Hepatocyte (in vitro differentiated cells): Measurements from ENCODE around the gene SGCD. TPM values are rescaled to one million over a fixed set of nuclear protein-coding genes. Genes with fewer than 3 reads are reported as not detected.

Experiments used
- DNase-seq: peaks from one replicate; pipeline ENCODE4 v3.0.0-alpha.2; 2016; ENCODE audit warnings: low spot score
- H2AFZ ChIP-seq: fragments of 200-600 bp; sonication (generic); 2 replicates; pipeline ENCODE4 v1.6.0; 2016; ENCODE audit warnings: antibody characterized with exemption, mild to moderate bottlenecking
- H3K27ac ChIP-seq: fragments of 200-600 bp; sonication (generic); 2 replicates; pipeline ENCODE4 v1.5.1; 2016; ENCODE audit warnings: mild to moderate bottlenecking
- H3K27me3 ChIP-seq: fragments of 200-600 bp; sonication (generic); 2 replicates; pipeline ENCODE4 v1.6.1; 2016
- H3K36me3 ChIP-seq: fragments of 200-600 bp; sonication (generic); replicated peaks from 2 replicates; pipeline ENCODE4 v1.5.1; 2016; ENCODE audit warnings: low read depth; ENCODE audit not compliant: insufficient read depth
- H3K4me1 ChIP-seq: fragments of 200-600 bp; sonication (generic); 2 replicates; pipeline ENCODE4 v1.5.1; 2016; ENCODE audit warnings: mild to moderate bottlenecking, moderate library complexity; ENCODE audit not compliant: insufficient read depth
- H3K4me2 ChIP-seq: fragments of 200-600 bp; sonication (generic); 2 replicates; pipeline ENCODE4 v1.6.0; 2016
- H3K4me3 ChIP-seq: fragments of 200-600 bp; sonication (generic); 2 replicates; pipeline ENCODE4 v1.5.1; 2016; ENCODE audit warnings: mild to moderate bottlenecking
- H3K79me2 ChIP-seq: fragments of 200-600 bp; sonication (generic); 2 replicates; pipeline ENCODE4 v1.6.0; 2017; ENCODE audit warnings: mild to moderate bottlenecking
- H3K9me2 ChIP-seq: fragments of 200-600 bp; sonication (generic); replicated peaks from 2 replicates; pipeline ENCODE4 v1.6.0; 2017; ENCODE audit warnings: mild to moderate bottlenecking; ENCODE audit not compliant: insufficient read depth
- H3K9me3 ChIP-seq: fragments of 200-600 bp; sonication (generic); 2 replicates; pipeline ENCODE4 v1.5.1; 2016; ENCODE audit warnings: low read depth, mild to moderate bottlenecking
- H4K20me1 ChIP-seq: fragments of 200-600 bp; sonication (generic); 2 replicates; pipeline ENCODE4 v1.6.0; 2016; ENCODE audit warnings: mild to moderate bottlenecking; ENCODE audit not compliant: insufficient read depth, poor library complexity, severe bottlenecking
- CTCF ChIP-seq: fragments of 200-600 bp; sonication (generic); IDR thresholded peaks from 2 replicates; pipeline ENCODE4 v1.5.1; 2016; ENCODE audit warnings: antibody characterized with exemption, mild to moderate bottlenecking; ENCODE audit not compliant: poor library complexity
- EZH2 ChIP-seq: fragments of 200-600 bp; sonication (generic); IDR thresholded peaks from 2 replicates; pipeline ENCODE4 v1.6.1; 2016; ENCODE audit warnings: antibody characterized with exemption, mild to moderate bottlenecking, borderline replicate concordance
- EZH2phosphoT487 ChIP-seq: fragments of 200-600 bp; sonication (generic); IDR thresholded peaks from one replicate; pipeline ENCODE4 v1.6.1; 2018; ENCODE audit warnings: antibody characterized with exemption, mild to moderate bottlenecking, low read depth, moderate library complexity; ENCODE audit not compliant: unreplicated experiment, severe bottlenecking
- WGBS: methylation state at CpG from one replicate; pipeline ENCODE4 v1.1.6; 2016; ENCODE audit warnings: low lambda C conversion rate; ENCODE audit errors: missing lambda C conversion rate; 5-methylcytosine and 5-hydroxymethylcytosine counted together
- polyA plus RNA-seq: library from polyadenylated mRNA; unstranded; fragments of >200 nt; fragmentation: Nextera tagmentation; extraction: Ambion mirVana; gene quantifications from 2 replicates; pipeline ENCODE4 v1.2.1, GENCODE V29; 2016
- total RNA-seq: library from RNA; depleted of rRNA; stranded (reverse); fragments of >200 nt; gene quantifications from 2 replicates; pipeline ENCODE4 v1.2.3, GENCODE V29; 2014

SGCD gene
- total and polyA plus RNA-seq, 2 experiments from 2014 or later = 3.8 to 8.8 TPM

- H3K9me3 ChIP-seq = no peaks in the 10 kb centered on the region
- peaks cover 3% of the 10 kb centered on the region for H3K27me3 ChIP-seq
- no peaks in the 10 kb centered on the region for H3K4me1 ChIP-seq
- H3K9me2 ChIP-seq = no peaks in the 10 kb centered on the region
- H2AFZ ChIP-seq = no peak overlapping the region
- H4K20me1 ChIP-seq = no peaks in the 10 kb centered on the region
- no peak overlapping the region for H3K4me2 ChIP-seq
- TF ChIP-seq EZH2 (no peak), EZH2phosphoT487 (no peak), CTCF (no peak)
- 51% methylated on average over 5 of the region's 5 CpGs for WGBS
- H3K4me3 ChIP-seq = no peak overlapping the region
- no peaks in the 10 kb centered on the region for H3K36me3 ChIP-seq
- no peak overlapping the region for H3K27ac ChIP-seq
- H3K79me2 ChIP-seq = no peaks in the 10 kb centered on the region
- DNase-seq = no peak
These were observed 216.6 kb downstream of the SGCD start for GRCh38 chr5:156543348-156544145.

DNA sequence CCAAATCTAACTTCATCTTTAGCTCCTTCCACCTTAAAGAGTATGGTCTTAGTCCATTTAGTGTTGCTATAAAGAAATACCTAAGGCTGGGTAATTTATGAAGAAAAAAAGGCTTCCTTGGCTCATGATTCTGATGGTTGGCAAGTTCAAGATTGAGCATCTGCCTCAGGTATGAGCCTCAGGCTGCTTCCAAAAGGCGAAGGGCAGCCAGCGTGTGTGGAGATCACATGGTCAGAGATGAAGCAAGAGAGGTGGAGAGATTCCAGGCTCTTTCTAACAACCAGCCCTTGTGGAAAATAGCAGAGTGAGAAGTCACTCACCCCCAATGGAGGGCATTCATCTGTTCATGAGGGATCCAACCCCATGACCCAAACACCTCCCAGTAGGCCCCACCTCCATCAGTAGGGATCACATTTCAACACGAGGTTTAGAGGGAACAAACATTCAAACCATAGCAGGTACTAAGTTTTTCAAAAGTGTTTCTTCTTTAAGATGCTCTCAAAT, 225.9 kb downstream of the SGCD start:
- Histone ChIP-seq H3K9me2 (no peaks in the 10 kb centered on the region), H3K36me3 (no peaks in the 10 kb centered on the region), H3K27me3 (no peaks in the 10 kb centered on the region), H4K20me1 (no peaks in the 10 kb centered on the region), H3K4me2 (no peak overlapping the region), H3K9me3 (no peaks in the 10 kb centered on the region), H2AFZ (no peak overlapping the region), H3K4me1 (no peaks in the 10 kb centered on the region), H3K27ac (no peak overlapping the region), H3K79me2 (no peaks in the 10 kb centered on the region), H3K4me3 (no peak overlapping the region)
- no peak for TF ChIP-seq EZH2phosphoT487
- no peak for TF ChIP-seq EZH2
- TF ChIP-seq CTCF = no peak
- no peak for DNase-seq
- 88% methylated on average over 3 of the region's 3 CpGs for WGBS

DNA sequence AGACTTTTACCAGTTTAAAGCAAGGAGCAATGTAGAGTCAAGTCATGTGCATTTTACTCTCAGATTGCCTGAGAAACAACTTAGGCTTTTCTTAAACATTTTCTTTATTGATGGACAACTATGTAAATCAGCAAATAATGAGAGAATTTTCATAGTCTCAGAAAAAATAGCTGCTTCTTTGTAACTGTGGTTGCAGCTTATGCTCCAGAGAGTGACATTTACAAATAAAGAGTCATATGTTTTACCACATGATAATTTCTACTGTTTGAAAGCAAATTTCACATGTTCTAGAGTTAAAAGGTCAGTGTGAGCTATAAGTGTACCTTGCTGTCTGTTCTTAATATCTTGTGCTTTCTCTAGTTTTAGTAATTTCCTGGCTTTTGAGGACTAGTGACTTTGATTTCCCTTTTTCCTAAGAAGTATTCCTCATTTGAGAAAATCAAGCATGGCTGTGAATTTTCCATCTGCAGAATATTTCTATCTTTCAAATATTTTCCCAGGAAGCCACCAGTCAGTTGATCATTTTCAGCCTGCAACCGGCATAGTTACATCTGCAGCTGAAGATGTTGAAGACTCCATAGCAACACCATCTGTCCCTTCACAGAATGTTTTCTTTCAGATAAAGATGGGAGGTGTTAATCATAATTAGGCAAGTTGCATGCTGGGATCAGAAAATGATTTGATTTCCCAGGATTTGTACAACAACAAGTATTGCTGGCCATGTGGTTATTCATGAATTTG, 229.9 kb downstream of the SGCD start:
- no peak overlapping the region for H3K4me2 ChIP-seq
- H3K4me1 ChIP-seq = no peaks in the 10 kb centered on the region
- H3K27me3 ChIP-seq = no peaks in the 10 kb centered on the region
- no peak for DNase-seq
- H4K20me1 ChIP-seq = no peaks in the 10 kb centered on the region
- no peaks in the 10 kb centered on the region for H3K9me3 ChIP-seq
- no peaks in the 10 kb centered on the region for H3K36me3 ChIP-seq
- H3K9me2 ChIP-seq = no peaks in the 10 kb centered on the region
- WGBS = 89% methylated on average over 1 of the region's 1 CpG
- TF ChIP-seq EZH2phosphoT487 (no peak), EZH2 (no peak), CTCF (no peak)
- no peak overlapping the region for H3K4me3 ChIP-seq
- H3K27ac ChIP-seq = no peak overlapping the region
- H2AFZ ChIP-seq = no peak overlapping the region
- H3K79me2 ChIP-seq = no peaks in the 10 kb centered on the region
